A204.1 (cell line): ENCODE data around the gene PRR7.

Experiments used
- FAIRE-seq: peaks from 2 replicates; lab custom pipeline; 2012; peaks lifted over from hg19 to GRCh38; lab: Jason Lieb, UNC

The PRR7 gene

GRCh38 chr5:177425196-177425800, 21.3 kb upstream of the PRR7 start:
- FAIRE-seq, result no peak

DNA sequence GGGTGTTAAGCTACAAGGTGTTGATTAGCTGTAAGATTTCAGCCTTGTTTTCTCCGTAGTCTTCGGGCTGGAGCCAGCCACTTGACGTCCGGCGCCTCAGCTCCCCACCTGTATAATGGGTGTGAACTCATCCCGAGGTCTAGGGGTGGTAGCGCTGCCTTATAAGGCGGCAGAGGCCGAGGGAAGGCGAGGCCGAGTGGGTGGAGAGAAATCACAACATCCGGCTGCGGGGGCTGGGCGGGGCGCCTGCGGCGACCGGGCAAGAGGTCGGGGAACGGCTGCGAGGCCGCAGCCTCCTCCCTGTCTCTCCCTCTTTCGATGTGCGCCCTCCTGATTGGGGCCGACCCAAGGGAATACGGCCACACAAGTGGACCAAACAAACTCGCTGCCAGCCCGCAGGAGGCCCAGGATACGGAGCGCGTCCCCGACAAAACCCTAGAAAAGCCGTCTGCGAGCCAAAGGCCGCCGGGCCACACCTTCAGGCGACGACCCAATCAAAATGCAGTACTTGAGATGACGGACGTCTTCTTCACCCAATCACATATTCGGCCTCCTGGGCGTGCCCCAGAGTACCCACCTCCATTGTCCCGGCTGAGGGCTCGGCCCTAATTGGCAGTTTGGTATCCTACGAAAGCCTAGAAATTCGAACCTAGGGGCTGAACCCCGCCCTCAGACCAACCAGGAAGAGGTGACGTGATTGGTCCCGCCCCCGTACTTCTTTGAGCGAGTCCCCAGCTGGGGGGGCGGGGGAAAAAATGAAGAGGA, 20.6 kb upstream of the PRR7 start:
- peak; percentile 99 for FAIRE-seq

DNA sequence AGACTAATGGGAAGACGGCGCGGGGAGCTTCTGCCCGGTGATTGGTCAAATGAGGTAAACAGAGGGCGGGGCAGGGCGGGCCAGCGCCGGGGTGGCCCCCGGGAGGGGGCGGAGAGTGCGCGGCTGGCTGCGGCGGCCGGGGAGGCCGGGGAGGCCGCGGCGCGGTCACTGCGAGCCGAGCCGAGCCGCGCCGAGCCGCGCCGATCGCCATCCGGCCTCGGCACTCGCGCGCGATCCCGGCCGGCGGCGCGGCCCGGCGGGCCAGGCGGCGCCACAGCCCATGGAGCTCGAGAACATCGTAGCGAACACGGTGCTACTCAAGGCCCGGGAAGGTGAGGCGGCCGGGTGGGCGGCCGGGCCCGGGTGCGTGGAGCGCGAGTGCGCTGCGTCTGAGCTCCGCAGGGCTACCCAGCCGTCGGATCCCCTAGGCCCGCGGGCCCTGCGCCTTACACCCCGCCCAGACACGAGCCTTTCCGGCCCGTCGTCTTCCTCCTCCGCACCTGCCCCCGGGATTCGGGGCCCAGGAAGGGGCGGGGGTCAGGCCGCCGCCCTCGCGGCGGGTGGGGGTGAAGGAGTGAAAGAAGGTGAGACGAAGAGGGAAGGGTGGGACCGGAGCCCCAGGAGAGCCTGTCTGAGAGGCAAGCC, 19.9 kb upstream of the PRR7 start, which contains the start of gene GRK6:
Gene GRK6, plus strand, starts transcription at position 111 of the 645 bp plus-strand sequence. Its CDS starts 170 bp downstream, at position 281.
- no peak for FAIRE-seq

DNA sequence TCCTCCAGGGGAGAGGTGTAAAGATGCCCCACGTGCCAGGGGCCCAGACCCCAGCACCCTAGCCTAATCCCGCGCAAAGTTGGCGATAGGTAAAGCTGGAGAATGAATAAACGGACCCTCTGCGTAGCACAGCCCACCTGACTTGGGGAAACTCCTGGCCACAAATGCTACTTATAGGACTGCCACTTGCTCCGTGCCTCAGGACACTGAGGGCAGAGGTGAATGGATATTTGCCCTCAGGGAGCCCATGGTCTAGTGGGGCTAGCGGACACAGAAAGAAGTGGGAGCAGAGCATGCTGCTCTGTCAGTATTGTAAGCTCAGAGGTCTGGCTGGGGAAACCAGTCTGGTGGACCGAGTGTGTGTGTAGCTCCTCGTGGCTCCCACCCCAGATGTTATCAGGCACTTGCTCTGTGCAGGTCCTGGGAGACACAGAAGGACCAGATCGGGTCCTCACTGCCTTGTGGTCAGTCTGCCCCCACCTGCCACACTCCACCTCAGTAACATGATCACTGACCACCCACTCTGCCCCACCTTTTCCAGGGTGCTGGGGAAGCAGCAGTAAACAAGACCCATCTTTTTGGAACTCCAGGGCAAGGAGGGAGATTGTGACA, 19.3 kb upstream of the PRR7 start:
- no peak for FAIRE-seq

GRCh38 chr5:177427919-177428573, 18.6 kb upstream of the PRR7 start:
- no peak for FAIRE-seq

- FAIRE-seq, result no peak
These were observed 17.9 kb upstream of the PRR7 start for GRCh38 chr5:177428574-177429217.

GRCh38 chr5:177429248-177430040, 17.2 kb upstream of the PRR7 start:
- FAIRE-seq, result no peak

GRCh38 chr5:177430140-177430951, 16.3 kb upstream of the PRR7 start:
- FAIRE-seq, result no peak

- FAIRE-seq, result no peak
These were observed 15.7 kb upstream of the PRR7 start for GRCh38 chr5:177430972-177431316.

GRCh38 chr5:177431317-177432142, 15.1 kb upstream of the PRR7 start:
- no peak for FAIRE-seq

GRCh38 chr5:177432143-177432838, 14.3 kb upstream of the PRR7 start:
- FAIRE-seq, result no peak

DNA sequence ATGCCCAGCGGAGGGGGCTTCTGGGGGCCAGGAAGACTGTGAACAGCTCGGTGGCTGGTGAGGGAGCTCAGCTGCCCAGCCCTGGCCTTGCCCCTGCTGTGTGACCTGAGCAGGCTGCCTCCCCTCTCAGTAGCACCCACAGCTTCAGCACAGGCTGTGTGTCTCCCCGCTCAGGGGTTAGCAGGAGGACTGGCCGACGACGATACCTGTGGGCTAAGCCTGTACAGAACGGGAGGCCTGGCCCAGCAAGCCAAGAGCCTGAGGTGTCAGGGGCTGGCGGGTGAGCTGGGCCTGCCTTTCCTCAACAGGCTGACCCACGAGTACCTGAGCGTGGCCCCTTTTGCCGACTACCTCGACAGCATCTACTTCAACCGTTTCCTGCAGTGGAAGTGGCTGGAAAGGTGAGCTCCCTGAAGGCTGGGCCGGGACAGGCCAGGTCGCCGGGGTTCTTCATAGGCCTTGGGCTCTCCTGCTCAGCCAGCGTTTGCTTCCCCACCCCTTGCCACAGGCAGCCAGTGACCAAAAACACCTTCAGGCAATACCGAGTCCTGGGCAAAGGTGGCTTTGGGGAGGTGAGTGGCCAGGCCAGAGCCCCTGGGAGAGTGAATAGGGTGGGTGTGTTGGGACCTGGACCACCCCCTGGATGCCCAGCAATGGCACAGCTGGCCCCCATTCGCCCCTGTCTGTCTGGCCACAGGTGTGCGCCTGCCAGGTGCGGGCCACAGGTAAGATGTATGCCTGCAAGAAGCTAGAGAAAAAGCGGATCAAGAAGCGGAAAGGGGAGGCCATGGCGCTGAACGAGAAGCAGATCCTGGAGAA, 13.6 kb upstream of the PRR7 start:
- no peak for FAIRE-seq

DNA sequence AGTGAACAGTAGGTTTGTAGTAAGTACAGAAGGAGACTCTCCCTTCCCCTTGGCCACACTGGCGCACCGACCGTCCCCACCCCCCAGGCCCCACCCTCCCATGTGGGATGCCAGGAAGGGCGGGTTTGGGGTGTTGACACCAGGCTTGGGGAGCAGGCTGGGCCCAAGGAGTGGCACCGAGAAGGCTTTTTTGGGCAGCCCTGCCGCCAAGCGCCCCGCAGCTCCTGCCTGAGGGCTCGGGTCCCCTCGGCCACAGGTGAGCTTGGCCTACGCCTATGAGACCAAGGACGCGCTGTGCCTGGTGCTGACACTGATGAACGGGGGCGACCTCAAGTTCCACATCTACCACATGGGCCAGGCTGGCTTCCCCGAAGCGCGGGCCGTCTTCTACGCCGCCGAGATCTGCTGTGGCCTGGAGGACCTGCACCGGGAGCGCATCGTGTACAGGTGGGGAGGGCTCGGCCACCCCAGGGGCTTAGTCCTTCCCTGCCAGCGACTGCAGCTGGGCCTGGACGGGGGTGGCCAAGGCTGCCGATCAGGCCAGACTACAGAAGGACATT, 12.9 kb upstream of the PRR7 start:
- FAIRE-seq, result no peak

DNA sequence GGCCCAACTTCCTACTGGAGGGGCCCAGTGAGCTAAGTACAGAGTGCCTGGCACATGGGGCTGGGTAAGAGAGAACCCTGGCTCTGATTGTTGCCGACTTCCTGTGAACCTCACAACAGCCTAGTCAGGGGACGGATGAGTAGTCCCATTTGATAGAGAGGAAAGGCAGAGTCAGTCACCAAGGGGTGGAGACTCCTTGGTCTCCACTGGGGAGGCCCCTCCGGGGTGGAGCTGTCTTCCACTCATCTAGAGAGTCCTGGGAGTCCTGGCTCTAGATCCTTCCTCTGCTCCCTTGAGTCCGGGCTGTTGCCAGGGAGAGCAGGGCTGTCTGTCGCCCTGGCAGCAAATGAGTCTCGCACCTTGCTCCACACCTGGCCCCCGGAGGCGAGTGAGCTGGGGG, 12.2 kb upstream of the PRR7 start:
- no peak for FAIRE-seq

DNA sequence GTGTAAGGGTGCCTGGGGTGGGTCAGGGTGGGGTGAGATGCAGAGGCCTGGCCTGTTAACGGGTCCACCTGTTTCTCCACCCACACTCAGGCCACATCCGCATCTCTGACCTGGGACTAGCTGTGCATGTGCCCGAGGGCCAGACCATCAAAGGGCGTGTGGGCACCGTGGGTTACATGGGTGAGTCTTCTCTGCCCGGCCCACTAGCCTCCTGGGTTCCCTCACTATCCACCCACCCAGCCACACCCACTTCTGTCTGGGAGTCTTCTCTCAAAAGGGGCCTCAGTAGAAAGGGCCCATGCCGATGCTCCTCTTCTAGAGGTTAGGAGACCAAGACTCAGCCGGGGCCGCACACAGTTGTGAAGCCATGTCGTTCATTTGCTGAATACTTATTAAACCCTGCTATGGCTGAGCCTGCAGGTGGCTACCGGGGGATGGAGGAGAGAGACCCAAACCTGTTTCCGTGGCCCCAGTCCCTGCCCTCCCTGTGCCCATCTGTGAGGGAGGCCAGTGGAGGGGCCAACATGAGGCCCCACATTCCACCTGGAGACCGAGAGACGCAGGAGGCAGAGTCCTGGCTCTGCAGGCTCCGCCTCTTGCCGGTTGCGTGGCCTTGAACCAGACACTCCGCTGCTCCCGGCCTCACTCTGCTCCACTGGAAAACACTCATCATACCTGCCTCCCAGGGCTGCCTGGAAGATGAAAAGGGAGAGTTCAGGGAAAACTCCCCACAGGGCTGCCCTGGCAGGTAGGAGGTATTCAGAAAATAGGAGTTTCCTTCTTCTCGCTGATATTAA, 11.5 kb upstream of the PRR7 start:
- FAIRE-seq, result no peak

DNA sequence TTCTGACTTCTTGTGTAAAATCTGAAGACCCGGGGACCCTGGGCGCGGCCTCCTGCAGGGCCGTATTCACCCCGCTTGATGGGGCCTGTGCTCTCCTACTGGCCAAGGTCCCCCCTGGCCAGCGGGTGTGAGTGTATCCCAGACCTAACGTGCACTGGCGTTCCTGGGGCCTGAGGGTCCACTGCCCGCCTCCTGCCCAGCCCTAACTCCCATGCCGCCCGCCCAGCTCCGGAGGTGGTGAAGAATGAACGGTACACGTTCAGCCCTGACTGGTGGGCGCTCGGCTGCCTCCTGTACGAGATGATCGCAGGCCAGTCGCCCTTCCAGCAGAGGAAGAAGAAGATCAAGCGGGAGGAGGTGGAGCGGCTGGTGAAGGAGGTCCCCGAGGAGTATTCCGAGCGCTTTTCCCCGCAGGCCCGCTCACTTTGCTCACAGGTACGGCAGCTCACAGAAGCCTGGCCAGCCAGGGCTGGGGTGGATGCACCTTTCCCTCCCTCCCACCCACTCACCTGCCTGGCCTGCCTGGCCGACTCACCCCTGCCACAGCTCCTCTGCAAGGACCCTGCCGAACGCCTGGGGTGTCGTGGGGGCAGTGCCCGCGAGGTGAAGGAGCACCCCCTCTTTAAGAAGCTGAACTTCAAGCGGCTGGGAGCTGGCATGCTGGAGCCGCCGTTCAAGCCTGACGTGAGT, 10.6 kb upstream of the PRR7 start:
- FAIRE-seq, result no peak
